GM21717 (cell line): ENCODE measurements around the gene RDH8.

Experiments used
- ATAC-seq: cut with Tn5 transposase; IDR thresholded peaks from one replicate; pipeline ENCODE4 v1.9.1; 2021; ENCODE audit warnings: mild to moderate bottlenecking, moderate library complexity; ENCODE audit not compliant: unreplicated experiment

Gene RDH8

DNA sequence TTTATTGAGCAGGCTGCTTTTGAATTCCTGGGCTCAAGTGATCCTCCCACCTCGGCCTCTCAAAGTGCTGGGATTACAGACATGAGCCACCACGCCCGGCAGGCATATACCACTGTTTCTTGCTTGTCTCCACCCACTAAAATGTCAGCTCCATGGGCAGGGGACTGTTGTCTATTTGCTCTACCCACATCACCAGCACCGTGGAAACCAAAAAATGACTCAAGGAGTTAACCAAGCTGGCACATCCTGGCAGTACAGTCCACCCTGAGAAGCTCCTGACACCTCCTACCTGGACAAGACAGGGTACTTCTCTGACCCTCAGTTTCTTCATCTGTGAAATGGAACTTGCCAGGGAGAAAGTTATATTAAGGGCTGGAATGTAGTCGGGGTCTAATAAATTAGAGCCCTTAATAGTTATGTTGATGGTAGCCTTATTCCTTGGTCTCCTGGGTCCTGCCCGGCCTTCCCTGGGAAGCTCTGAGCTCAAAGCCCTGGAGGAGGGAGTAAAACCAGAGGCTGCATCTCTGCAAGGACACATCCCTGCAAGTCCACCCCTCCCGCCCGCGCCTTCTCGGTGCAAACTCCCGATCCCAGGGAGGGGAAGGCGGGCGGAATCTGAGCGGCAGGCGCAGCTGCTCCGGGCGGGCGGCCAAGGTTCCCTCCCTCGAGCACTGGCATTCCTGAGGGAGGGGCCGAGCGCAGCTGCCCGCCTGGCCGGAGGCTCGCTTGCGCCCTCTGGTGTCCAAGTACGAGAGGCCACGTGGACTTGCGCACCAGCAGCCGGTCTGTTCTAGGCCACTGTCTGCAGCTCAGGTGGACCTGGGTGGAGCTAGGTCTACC is 14.1 kb downstream of the RDH8 start:
- no peak for ATAC-seq

DNA sequence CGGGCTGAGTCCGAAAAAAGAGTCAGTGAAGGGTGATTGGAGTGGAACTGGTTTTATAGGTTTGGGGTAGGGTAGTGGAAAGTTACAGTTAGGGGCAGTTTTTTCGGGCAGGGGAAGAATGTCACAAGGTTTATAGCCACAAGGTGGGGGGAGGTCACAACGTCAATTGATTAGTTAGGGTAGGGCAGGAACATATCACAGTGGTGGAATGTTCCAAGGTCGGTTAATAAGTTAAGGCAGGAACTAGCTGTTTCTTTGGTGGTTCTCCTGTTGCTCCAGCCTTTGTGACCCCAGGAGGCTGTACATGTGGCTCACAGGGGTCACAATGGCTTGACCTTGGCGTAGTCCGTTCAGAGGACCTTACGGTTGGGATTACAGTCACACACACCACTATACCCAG is 20.3 kb downstream of the RDH8 start:
- ATAC-seq, result no peak

DNA sequence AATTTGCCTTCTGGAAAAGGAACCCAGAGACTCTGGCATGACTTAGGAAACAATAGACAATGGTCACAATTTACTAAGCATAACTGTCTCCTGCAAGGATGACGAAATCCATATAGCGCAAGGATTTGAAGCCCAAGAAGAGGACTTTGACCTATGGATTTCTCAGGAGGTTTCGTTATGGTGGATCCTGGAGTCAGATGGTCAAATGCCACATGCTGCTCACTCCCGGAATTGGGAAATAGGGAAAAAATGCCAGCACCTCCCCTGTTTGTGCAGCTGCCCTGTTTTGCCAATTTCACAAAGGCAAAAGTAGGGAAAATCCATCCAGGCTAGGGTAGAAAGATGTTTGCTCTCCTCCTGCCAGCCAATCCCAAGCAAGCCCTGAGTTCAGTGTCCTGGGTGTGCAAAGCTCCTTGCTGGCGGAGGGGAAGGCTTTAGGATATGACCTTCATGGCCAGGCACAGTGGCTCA is 23.4 kb downstream of the RDH8 start:
- ATAC-seq, result no peak

DNA sequence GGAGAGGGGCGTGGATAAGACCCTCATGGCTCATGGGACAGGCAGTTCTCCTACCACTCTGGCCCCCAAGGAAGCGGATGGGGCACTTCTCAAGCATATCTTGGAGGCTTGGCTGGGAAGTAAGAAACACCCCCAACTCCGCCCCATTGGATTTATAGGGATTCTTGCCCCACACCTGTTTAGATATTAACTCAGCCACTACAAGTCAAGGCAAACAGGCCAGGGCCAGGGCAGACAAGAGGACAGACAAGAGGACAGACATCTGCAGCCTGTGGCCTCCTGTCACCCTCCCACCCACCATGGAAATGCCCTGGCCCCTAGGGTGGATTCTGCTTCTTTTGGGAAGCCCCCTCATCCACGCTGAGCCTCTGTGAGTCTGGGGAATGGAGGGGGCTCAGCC is 24.1 kb downstream of the RDH8 start:
- ATAC-seq, result no peak

DNA sequence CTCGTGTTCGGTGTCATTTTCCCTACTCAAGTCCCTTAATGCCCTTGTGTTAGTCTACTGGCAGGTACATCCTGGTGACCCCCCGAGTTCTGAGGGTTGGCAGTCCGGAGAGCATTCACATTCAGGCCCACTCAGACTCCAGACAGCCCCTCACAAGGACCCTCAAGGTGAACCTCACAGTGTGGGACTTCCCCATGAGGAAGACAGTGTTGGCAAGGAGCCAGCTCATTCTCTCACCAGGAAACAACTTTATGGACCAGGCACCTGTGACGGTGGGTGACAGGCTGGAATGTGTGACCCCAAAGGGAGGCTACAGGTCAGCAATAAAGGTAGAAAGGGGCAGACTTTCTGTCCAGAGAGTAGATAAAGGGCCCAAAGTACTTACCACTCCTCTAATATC is 24.5 kb downstream of the RDH8 start:
- no peak for ATAC-seq

DNA sequence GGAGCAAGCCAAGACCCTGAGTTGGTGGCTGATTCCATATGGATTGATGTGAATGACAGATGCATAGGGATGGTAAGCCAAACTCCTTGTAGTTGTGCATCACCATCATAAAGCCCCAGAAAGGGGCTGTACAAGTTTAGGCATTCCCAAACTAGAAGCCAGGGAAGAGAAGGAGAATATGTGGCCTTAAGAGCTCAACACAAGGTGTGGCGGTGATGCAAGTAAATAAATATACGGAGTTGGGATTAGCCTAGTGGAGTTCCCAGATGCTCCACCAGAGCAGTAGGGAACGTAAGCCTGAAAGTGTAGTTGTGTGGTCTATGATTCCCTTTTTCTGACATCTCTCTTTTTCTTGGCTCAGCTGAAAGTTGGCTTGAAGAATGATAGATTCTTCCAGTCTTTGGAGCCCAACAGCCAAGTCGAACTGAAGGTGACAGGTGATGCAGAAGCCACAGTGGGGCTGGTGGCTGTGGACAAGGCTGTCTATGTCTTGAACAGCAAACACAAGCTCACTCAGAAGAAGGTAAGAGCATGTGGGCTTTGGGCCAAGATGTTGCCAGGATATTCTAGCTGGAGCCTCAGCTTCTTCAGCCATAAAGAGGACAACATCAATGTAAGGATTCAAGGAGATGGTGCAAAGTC is 30.1 kb downstream of the RDH8 start:
- no peak for ATAC-seq

DNA sequence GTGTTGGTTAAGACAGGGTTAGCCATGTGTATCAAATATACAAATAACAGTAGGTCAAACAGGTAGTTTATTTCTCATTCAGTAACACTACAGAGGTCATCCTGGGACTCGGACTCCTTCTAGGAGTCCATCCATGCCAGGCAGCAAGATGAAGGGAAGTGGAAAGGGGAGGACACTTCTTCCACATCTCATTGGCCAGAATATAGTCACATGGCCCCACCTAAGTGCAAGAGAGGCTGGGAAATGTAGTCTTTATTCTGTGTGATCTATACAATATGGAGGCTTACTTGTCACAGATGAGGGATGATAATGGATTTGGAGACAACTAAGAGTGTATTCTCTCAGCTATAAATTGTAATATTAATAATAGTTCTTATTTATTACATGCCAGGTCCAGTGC is 31.1 kb downstream of the RDH8 start:
- no peak for ATAC-seq

DNA sequence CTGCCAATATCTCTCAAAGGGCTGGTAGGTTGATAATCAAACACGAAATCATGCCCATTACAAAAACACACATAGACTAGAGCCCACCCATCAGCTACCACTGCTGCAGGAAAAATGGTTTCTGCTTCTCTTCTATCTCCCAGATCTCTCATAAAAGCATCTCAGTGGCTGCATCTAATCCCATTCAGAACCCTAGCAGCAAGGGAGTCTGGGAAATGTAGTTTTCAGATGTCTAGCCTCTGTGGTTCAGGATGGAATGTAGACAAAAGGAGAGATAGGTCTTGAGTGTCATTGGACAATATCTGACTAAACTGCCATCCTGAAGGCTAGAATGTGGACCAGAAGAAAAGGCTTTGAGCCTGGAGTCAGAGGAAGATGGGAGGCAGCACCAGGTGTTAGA is 32.1 kb downstream of the RDH8 start:
- no peak for ATAC-seq

DNA sequence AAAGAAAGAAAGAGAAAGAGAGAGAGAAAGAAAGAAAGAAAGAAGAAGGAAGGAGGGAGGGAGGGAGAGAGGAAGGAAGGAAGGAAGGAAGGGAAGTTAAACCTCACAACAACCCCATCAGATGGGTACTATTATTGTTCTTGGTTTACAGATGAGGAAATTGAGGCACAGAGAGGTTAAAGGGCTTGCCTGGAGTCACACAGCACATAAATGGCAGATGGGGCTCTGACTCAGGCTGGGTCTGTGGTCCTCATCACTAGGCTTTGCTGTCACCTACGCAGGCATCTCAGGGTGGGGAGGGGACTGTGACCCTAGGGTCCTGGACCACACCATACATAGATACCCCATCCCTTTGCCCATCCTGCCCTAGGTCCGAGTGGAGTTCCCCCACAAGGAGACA is 36.3 kb downstream of the RDH8 start:
- ATAC-seq, result no peak

DNA sequence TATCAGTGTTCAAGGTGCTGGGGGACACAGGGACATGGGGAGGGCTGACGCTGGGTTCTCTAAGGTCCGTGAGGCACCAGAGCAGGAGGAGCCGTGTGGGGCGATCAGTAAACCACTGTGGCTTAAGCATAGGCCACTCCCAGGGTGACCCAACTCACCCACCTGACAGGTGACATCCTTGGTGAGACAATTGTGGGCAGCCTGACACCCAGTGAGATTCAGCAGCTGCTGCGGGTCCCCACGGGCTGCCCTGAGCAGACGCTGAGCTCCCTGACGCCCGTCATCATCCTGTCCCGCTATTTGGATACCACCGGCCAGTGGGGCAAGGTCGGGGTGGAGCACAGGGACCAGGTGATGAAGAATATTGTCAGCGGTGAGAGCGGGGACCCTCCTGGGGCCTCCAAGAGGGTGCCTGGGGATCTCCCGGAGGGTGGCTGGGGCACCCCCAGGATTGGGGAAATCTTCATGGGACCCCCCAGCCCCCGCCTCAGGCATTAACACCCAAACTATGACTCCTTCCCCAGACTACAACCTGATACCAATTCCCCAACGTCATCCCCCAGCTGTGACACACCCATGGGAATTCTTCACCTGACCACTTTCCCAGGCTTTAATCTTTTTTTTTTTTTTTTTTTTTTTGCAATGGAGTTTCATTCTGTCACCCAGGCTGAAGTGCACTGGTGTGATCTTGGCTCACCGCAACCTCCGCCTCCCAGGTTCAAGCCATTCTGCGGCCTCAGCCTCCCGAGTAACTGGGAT is 39.5 kb downstream of the RDH8 start:
- no peak for ATAC-seq

DNA sequence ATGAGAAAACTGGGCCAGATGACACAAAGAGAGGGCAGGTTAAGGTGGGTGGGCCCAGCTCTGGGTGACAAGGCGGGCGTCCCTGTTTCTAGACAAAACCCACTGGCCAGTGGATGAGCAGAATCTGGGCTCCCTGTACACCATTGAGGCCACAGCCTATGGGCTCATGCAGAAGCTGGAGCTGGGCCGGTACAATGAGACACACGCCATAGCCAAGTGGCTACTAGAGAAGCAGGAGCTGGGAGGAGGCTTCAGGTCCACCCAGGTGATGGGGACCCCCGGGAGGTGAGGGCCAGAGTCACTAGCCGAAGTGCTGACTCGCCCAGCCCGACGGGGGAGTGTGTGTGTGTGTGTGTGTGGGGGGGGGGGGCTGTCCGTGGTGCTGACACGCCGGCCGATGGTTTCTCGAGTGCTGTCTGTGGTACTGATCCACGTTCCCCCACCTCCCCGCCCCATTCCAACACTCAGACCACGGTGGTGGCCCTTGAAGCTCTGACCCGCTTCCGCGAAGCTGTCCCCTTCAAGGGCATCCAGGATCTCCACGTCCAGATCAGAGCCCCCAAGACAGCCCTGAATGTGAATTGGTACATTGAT is 48.5 kb downstream of the RDH8 start:
- ATAC-seq, result no peak

DNA sequence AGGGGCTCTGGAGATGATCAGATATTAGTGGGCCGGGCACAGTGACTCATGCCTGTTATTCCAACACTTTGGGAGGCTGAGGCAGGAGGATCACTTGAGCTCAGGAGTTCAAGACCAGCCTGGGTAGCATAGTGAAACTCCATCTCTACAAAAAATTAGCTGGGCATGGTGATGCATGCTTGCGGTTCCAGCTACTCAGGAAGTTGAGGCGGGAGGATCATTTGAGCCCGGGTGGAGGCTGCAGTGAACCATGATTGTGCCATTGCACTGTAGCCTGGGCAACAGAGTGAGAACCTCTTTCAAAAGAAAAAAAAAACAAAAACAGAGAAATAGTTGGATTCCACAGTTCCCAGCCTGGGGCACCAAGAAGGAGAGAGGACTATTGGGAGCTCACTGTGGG is 54.9 kb downstream of the RDH8 start:
- no peak for ATAC-seq

DNA sequence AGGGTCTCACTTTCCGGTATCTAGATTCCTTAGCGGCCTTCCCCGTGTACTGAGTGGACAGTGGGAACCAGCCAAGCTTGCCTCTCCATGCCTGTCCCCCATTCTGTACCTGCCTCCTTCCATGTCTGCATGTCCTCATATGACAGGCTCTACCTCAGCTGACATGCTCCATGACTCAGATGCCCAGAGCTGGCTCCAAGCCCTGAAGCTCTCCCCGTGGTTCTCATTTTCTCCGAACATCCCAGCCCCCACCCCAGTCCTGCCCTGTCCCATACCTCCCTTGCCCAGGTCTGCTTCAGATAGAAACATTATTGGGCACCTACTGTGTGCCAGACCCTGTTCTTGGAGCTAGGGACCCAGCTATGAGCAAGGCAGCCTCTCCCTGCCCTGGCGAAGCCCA is 55.8 kb downstream of the RDH8 start:
- no peak for ATAC-seq

DNA sequence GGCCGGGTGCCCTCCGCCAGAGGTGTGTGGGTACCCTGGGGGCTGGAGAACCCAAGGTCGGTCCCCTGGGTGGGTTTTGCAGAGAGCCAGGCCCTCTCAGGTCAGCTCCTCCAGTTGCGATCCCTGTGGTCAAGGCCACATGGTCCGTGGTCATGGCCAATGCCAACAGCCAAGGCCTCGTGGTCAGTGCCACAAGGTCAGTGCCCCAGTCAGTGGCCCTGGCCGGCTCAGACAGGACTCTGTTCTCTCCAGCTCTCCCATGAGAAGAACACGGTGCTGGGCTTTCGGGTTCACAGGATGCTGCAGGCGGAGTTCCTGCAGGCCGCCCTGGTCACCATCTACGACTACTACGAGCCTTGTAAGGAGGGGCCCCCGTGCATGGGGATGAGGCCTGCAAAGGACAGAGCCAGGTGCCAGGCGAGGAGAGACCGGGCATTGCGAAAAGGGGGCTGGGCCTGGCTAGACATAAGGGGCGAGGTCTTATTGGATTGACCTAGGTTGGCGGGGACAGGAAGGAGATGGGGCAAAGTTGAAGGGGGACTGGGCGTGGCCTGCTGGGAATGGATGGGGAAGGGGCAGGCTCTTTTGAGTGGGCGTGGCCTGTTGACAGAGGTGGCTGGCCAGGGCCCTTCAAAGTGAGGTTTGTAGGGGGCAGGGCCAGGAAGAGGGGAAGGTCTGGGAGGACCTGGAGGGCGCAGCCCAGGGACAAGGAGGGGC is 57.6 kb downstream of the RDH8 start:
- ATAC-seq, result no peak
